ENCODE measurements around the gene MLEC. TPM values are rescaled to one million over a fixed set of nuclear protein-coding genes. Genes with fewer than 3 reads are reported as not detected.

Gene MLEC
- total RNA-seq, 4 donors from 2014 or later, result 46.5 to 89.4 (median 60.1) TPM

GRCh38 chr12:120658286-120659150 lies 28.4 kb upstream of the MLEC start:
- no peak for TF ChIP-seq CTCF (IDR thresholded peaks at IDR 0.05 in 4 of 5, conservative IDR thresholded peaks at IDR 0.05 in 1 of 5)
- no peak for TF ChIP-seq POLR2A (IDR thresholded peaks at IDR 0.05)
- Histone ChIP-seq H3K9me3 (no peaks in the 10 kb centered on the region), H3K27ac (no peak overlapping the region), H3K4me1 (peaks cover 0 to 3% of the 10 kb centered on the region in 2 donors), H3K4me3 (no peak overlapping the region), H3K36me3 (no peaks in the 10 kb centered on the region), H3K27me3 (no peaks in the 10 kb centered on the region)
- in situ Hi-C loops (cut with MboI; ENCODE audit: low sequenced_read_pairs in 4 of 4) (no loop called here), intact Hi-C loops (cut with DNase I; ENCODE audit: low total_unique reads) (no loop called here)
- ATAC-seq, result no peak
- DNase-seq, result no peak

- no peak for TF ChIP-seq POLR2A (IDR thresholded peaks at IDR 0.05)
- TF ChIP-seq CTCF (IDR thresholded peaks at IDR 0.05 in 4 of 5, conservative IDR thresholded peaks at IDR 0.05 in 1 of 5), result no peak
Observed at GRCh38 chr12:120659151-120659525, 27.8 kb upstream of the MLEC start.

GRCh38 chr12:120661432-120661831 lies 25.5 kb upstream of the MLEC start:
- H3K4me1 ChIP-seq, result no peaks in the 10 kb centered on the region
- intact Hi-C loops (cut with DNase I; ENCODE audit: low total_unique reads) (no loop called here), in situ Hi-C loops (cut with MboI; ENCODE audit: low sequenced_read_pairs in 4 of 4) (no loop called here)
- H3K4me3 ChIP-seq, result no peak overlapping the region
- H3K36me3 ChIP-seq, result no peaks in the 10 kb centered on the region
- DNase-seq (no peak), ATAC-seq (no peak)
- no peak overlapping the region for H3K27ac ChIP-seq
- TF ChIP-seq POLR2A (IDR thresholded peaks at IDR 0.05) (no peak), CTCF (IDR thresholded peaks at IDR 0.05 in 4 of 5, conservative IDR thresholded peaks at IDR 0.05 in 1 of 5) (no peak)
- no peaks in the 10 kb centered on the region for H3K9me3 ChIP-seq
- no peaks in the 10 kb centered on the region for H3K27me3 ChIP-seq

More at GRCh38 chr12:120659151-120659525, 27.8 kb upstream of the MLEC start:
- Histone ChIP-seq H3K4me3 (no peak overlapping the region), H3K4me1 (no peaks in the 10 kb centered on the region), H3K9me3 (no peaks in the 10 kb centered on the region), H3K27me3 (no peaks in the 10 kb centered on the region), H3K36me3 (no peaks in the 10 kb centered on the region), H3K27ac (no peak overlapping the region)
- no peak for DNase-seq
- ATAC-seq, result no peak
- in situ Hi-C loops (cut with MboI; ENCODE audit: low sequenced_read_pairs in 4 of 4) (no loop called here), intact Hi-C loops (cut with DNase I; ENCODE audit: low total_unique reads) (no loop called here)

- Histone ChIP-seq H3K27ac (no peak overlapping the region), H3K4me3 (no peak overlapping the region), H3K4me1 (no peaks in the 10 kb centered on the region), H3K9me3 (no peaks in the 10 kb centered on the region), H3K36me3 (no peaks in the 10 kb centered on the region), H3K27me3 (no peaks in the 10 kb centered on the region)
- TF ChIP-seq CTCF (IDR thresholded peaks at IDR 0.05 in 4 of 5, conservative IDR thresholded peaks at IDR 0.05 in 1 of 5) (no peak), POLR2A (IDR thresholded peaks at IDR 0.05) (no peak)
- in situ Hi-C loops (cut with MboI; ENCODE audit: low sequenced_read_pairs in 4 of 4), result no loop called here
- ATAC-seq (no peak), DNase-seq (no peak)
- intact Hi-C loops (cut with DNase I; ENCODE audit: low total_unique reads), result no loop called here
Observed at GRCh38 chr12:120662879-120663278, 24.1 kb upstream of the MLEC start.
